Endothelial cell of umbilical vein (primary cell): ENCODE results near the gene PIK3R2. TPM values are rescaled to one million over a fixed set of nuclear protein-coding genes. Genes with fewer than 3 reads are reported as not detected.
A peak's percentile ranks its signal among the peaks of the same experiment; 100 is the strongest.

ENCODE experiments used
- BruUV-seq: library from RNA; stranded (reverse); fragments of 400-500 nt; replicated peaks from 2 replicates; lab custom pipeline; 2021; lab: Mats Ljungman, UMichigan
- CTCF ChIA-PET: fragments of 300-600, 350-600 bp; sonication (Branson Sonifier 250); formaldehyde crosslinking; loops from one replicate; lab custom pipeline; 2021; ENCODE audit warnings: antibody characterized with exemption, inconsistent platforms; lab: Charles Lee
- POLR2A ChIA-PET: fragments of 300-600, 350-600 bp; sonication (Branson Sonifier 250); formaldehyde crosslinking; loops from one replicate; lab custom pipeline; 2021; ENCODE audit warnings: antibody characterized with exemption, inconsistent platforms; lab: Charles Lee
- DNase-seq: peaks from one replicate; pipeline ENCODE4 v3.0.0-alpha.2; 2011; ENCODE audit warnings: low read depth, low spot score
- FAIRE-seq: peaks from 2 replicates; lab custom pipeline; 2011; peaks lifted over from hg19 to GRCh38; lab: Jason Lieb, UNC
- H2AFZ ChIP-seq: 2 replicates; pipeline ENCODE4 v1.6.0; 2012; ENCODE audit warnings: low read depth, low read length, control low read depth, inconsistent platforms
- H3K27ac ChIP-seq: 2 replicates; pipeline ENCODE4 v1.5.1; 2011; ENCODE audit warnings: low read depth, mild to moderate bottlenecking, control low read depth, low read length, moderate library complexity; ENCODE audit not compliant: insufficient read depth
- H3K27me3 ChIP-seq, 2 experiments: 2 replicates each; pipeline versions ENCODE4 v1.6.0 to v1.6.1; 2011; ENCODE audit warnings: low read length in 2 of 2, mixed read lengths in 1 of 2; ENCODE audit not compliant: control insufficient read depth in 2 of 2, insufficient read depth in 2 of 2
- H3K36me3 ChIP-seq, 2 experiments: 2 replicates in 1 of 2; 3 replicates in 1 of 2; pipeline ENCODE4 v1.5.1; 2011; ENCODE audit warnings: low read length in 2 of 2, mild to moderate bottlenecking in 1 of 2, moderate library complexity in 1 of 2; ENCODE audit not compliant: control insufficient read depth in 2 of 2, insufficient read depth in 2 of 2; ENCODE audit errors: extremely low read depth in 1 of 2
- H3K4me1 ChIP-seq: 3 replicates; pipeline ENCODE4 v1.5.1; 2011; ENCODE audit warnings: mild to moderate bottlenecking, low read length; ENCODE audit not compliant: control insufficient read depth, insufficient read depth; ENCODE audit errors: extremely low read depth
- H3K4me2 ChIP-seq: 2 replicates; pipeline ENCODE4 v1.6.1; 2011; ENCODE audit warnings: low read length, control low read depth, mixed read lengths; ENCODE audit not compliant: insufficient read depth
- H3K4me3 ChIP-seq, 3 experiments: fragments of 200-600 bp in 1 of 3; sonication (generic), shearing (Covaris generic) in 1 of 3; replicated peaks in 1 of 3; 2 replicates each; pipeline ENCODE4 v1.5.1; 2011 to 2016; ENCODE audit warnings: control low read depth in 3 of 3, low read length in 3 of 3, mild to moderate bottlenecking in 2 of 3, inconsistent platforms in 1 of 3, low read depth in 1 of 3, moderate library complexity in 1 of 3; ENCODE audit not compliant: insufficient read depth in 1 of 3
- H3K79me2 ChIP-seq: 2 replicates; pipeline ENCODE4 v1.6.0; 2012; ENCODE audit warnings: low read length, inconsistent platforms; ENCODE audit not compliant: control insufficient read depth, insufficient read depth
- H3K9ac ChIP-seq: replicated peaks from 2 replicates; pipeline ENCODE3; 2011; ENCODE audit warnings: low read length, control low read depth; ENCODE audit not compliant: insufficient read depth; ENCODE audit errors: extremely low read depth
- H3K9me1 ChIP-seq: replicated peaks from 3 replicates; pipeline ENCODE4 v1.6.0; 2011; ENCODE audit warnings: mild to moderate bottlenecking, low read length; ENCODE audit not compliant: control insufficient read depth, insufficient read depth; ENCODE audit errors: extremely low read depth
- H3K9me3 ChIP-seq: replicated peaks from 2 replicates; pipeline ENCODE4 v1.5.1; 2012; ENCODE audit warnings: low read length, inconsistent platforms; ENCODE audit not compliant: control insufficient read depth, insufficient read depth
- H4K20me1 ChIP-seq: replicated peaks from 2 replicates; pipeline ENCODE3; 2011; ENCODE audit warnings: mild to moderate bottlenecking, low read length; ENCODE audit not compliant: control insufficient read depth, insufficient read depth; ENCODE audit errors: extremely low read depth
- CTCF ChIP-seq, 2 donors: IDR thresholded peaks; 1 replicate in 1 of 2; 2 replicates in 1 of 2; pipeline ENCODE4 v1.5.1; 2011; ENCODE audit warnings: low read length in 2 of 2, mild to moderate bottlenecking in 2 of 2, moderate library complexity in 2 of 2, control low read depth in 1 of 2, inconsistent platforms in 1 of 2, low read depth in 1 of 2; ENCODE audit not compliant: insufficient read depth in 1 of 2; ENCODE audit errors: extremely low read depth in 1 of 2
- FOS ChIP-seq: IDR thresholded peaks from 2 replicates; pipeline ENCODE4 v1.6.1; 2011; ENCODE audit warnings: mild to moderate bottlenecking, low read length, moderate library complexity, borderline replicate concordance; ENCODE audit not compliant: insufficient read depth
- MYC ChIP-seq: IDR thresholded peaks from one replicate; pipeline ENCODE4 v1.6.1; 2011; ENCODE audit warnings: mild to moderate bottlenecking, low read depth, low read length
- POLR2A ChIP-seq: IDR thresholded peaks from 2 replicates; pipeline ENCODE4 v1.6.1; 2012; ENCODE audit warnings: low read depth, mild to moderate bottlenecking, control low read depth, low read length
- POLR2AphosphoS5 ChIP-seq: IDR thresholded peaks from 2 replicates; pipeline ENCODE4 v1.6.1; 2012; ENCODE audit warnings: low read depth, mild to moderate bottlenecking, control low read depth, low read length, moderate library complexity; ENCODE audit not compliant: insufficient read depth
- dilution Hi-C: fragments of 300-500 bp; cut with MboI; formaldehyde crosslinking; loops from one replicate; pipeline ENCODE4 v1.15.0; 2019; ENCODE audit warnings: low sequenced_read_pairs; ENCODE audit not compliant: extremely low pct_ligation_motif_present
- intact Hi-C: fragments of 100-400 bp; cut with micrococcal nuclease; formaldehyde crosslinking; loops from one replicate; pipeline ENCODE4 v1.10.0; 2022
- polyA plus RNA-seq, 4 experiments: library from polyadenylated mRNA; depleted of rRNA in 3 of 4; stranded (reverse) in 3 of 4; unstranded in 1 of 4; fragments of >200 nt; gene quantifications; 2 replicates each; pipeline versions ENCODE4 v1.2.1 to v1.2.3, GENCODE V29; 2011 to 2012; ENCODE audit warnings: missing spikeins in 1 of 4
- total RNA-seq: library from RNA; stranded (reverse); gene quantifications from 2 replicates; pipeline ENCODE4 v1.2.3, GENCODE V29; 2021

Gene PIK3R2
- total and polyA plus RNA-seq, 2 donors (not counting 3 experiments of a cell fraction or from before 2014, with no cell fraction given) = 8.1 to 15.2 TPM

- Histone ChIP-seq H3K27ac (no peak overlapping the region), H3K9me3 (no peaks in the 10 kb centered on the region), H3K9me1 (no peaks in the 10 kb centered on the region), H3K4me2 (peak overlapping the region; percentile 51), H3K36me3 (peaks cover 0 to 28% of the 10 kb centered on the region in 2 experiments), H3K4me1 (peaks cover 14% of the 10 kb centered on the region), H3K4me3 (peak overlapping the region in 1 of 3 experiments; percentile 21), H4K20me1 (no peaks in the 10 kb centered on the region), H3K9ac (no peak overlapping the region), H2AFZ (peak overlapping the region; percentile 49), H3K79me2 (no peaks in the 10 kb centered on the region), H3K27me3 (no peaks in the 10 kb centered on the region)
- CTCF ChIA-PET = interaction anchor here (0.8 to 2.5 kb wide), 8 partner anchors 10 to 228 kb away, joined by 3 to 25 read pairs (median 4); no protein-coding TSS in a partner anchor
- TF ChIP-seq CTCF (IDR thresholded peaks at IDR 0.05; ENCODE audit: extremely low read depth in 1 of 2, insufficient read depth in 1 of 2, low read depth in 1 of 2, low read length in 2 of 2) (peak; percentile 35 to 36), POLR2A (peak; percentile 21), MYC (no peak), FOS (no peak), POLR2AphosphoS5 (no peak)
- POLR2A ChIA-PET = no interaction called here
- peak; percentile 42 for FAIRE-seq
- no TSS peak for BruUV-seq
- DNase-seq = peak; percentile 45
- intact Hi-C loops (no loop called here), dilution Hi-C loops (no loop called here)
Observed at GRCh38 chr19:18160971-18161635, 8.1 kb downstream of the PIK3R2 start.
